Activated naive CD8-positive, alpha-beta T cell treated with anti-CD3 and anti-CD28 coated beads, Interleukin-2, amount 50 U/mL, for 16 hours (primary cell): Measurements from ENCODE around the gene NDUFA5.
"Not testable (repeated sequence)": the region's sequence is repeated elsewhere in the genome, so short reads cannot be mapped to it uniquely, and the experiment has no call there.

Experiments used
- DNase-seq: peaks from one replicate; pipeline ENCODE4 v3.0.0-alpha.2; 2020; ENCODE audit warnings: low read depth, low spot score

The NDUFA5 gene

GRCh38 chr7:123557016-123557397 is 611 bp downstream of the NDUFA5 start:
- no peak for DNase-seq

GRCh38 chr7:123555484-123555883 is 2.1 kb downstream of the NDUFA5 start:
- DNase-seq, result no peak

- DNase-seq, result no peak
These were observed 4.5 kb downstream of the NDUFA5 start for GRCh38 chr7:123553159-123553558.

- DNase-seq, result no peak
These were observed 5.0 kb downstream of the NDUFA5 start for GRCh38 chr7:123552641-123553040.

- DNase-seq, result not testable (repeated sequence)
These were observed 5.5 kb downstream of the NDUFA5 start for GRCh38 chr7:123552134-123552533.

DNA sequence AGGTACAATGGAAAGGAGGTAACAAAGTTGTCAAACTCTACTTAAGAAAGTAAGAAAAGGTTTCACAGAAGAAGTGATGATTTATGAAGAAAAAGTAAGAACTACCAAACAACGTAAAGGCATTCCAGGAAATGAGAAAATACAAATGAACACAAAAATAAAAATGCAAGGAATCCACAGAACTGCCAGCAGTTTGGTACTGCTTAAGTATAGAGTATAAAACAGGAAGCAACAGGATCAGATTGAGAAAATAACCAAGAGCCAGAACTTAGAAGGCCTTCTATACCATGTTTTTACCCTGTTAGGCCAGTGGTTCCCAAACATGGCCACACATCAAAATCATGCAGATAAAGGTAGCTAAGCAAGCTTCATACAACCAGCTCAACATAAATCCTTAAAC is 9.2 kb downstream of the NDUFA5 start:
- DNase-seq, result no peak

GRCh38 chr7:123539871-123540270 is 17.7 kb downstream of the NDUFA5 start:
- no peak for DNase-seq

- no peak for DNase-seq
These were observed 18.7 kb downstream of the NDUFA5 start for GRCh38 chr7:123538897-123539296.

DNA sequence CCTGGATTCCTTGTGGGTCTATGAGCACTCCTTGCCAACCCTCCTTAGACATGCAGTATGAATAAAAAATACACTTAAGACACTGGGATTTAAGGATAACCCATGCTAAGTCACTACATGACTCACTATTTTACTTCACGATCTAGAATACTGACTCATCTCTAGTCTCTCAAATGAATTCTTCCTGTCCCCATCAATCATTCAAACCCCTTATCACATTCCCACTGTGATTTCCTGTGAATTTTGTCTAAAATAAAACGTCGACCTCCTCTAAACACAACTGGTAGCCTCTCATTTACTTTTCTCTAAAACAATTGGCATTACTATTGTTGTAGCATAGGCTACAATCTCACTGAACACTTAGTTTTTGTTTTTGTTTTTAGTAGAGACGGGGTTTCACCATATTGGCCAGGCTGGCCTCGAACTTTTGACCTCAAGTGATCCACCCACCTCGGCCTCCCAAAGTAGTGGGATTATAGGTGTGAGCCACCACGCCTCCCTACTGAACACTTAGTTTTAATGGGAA is 19.4 kb downstream of the NDUFA5 start:
- no peak for DNase-seq

GRCh38 chr7:123537026-123537642 is 20.5 kb downstream of the NDUFA5 start:
- no peak for DNase-seq

DNA sequence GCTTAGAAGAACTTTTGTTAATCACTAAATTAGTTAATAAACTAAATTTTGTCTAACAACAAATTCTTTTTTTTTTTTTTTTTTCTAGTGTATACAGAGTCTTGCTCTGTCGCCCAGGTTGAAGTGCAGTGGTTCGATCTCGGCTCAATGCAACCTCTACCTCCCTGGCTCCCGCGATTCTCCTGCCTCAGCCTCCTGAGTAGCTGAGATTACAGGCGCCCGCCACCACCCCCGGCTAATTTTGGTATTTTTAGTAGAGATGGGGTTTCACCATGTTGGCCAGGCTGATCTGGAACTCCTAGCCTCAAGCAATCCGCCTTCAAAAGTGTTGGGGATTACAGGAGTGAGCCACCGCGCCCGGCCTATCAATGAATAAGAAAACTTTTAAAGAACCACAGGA is 22.1 kb downstream of the NDUFA5 start:
- no peak for DNase-seq

DNA sequence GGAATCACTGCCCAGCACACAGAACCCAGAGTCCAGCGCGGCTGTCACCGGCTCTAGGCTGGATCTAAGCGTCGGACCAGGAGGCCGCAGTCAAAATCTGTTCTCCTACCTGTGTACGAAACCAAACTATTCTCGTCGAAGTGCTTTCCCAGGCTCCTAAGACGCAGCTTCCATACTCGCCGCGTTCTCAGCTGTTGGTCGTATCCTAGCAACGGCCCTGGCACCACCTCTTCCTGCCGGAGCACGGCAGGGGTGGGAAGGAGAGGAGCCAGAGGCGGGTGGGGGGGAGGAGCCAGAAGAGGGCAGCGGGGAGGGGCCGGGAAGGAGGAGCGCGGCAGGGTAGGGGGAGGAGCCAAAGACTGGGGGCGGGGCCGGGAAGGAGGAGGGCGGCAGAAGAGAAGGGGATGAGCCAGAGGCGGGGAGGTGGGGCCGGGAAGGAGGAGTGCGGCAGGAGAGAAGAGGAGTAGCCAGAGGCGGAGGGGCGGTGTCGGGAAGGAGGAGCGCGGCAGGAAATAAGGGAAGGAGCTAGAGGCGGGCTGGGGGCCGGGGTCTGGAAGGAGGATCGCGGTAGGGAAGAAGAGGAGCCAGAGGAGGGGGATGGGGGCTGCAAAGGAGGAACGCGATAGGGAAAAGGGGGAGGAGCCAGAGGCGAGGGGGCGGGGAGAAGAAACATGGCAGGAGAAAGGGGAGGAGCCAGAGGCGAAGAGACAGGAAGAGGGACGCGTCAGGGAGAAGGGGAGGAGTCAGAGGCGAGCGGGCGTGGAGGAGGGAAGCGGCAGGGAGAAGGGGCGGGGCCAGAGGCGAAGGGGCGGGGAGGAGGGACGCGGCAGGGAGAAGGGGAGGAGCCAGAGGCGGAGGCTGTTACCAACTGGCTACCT is 23.0 kb downstream of the NDUFA5 start, which contains the start of gene IQUB:
Gene IQUB (minus strand): TSS at position 213 of the 878 bp plus-strand sequence. CDS start 22,255 bp downstream, outside the sequence.
- DNase-seq, result peak; percentile 95

GRCh38 chr7:123533929-123534382 is 23.7 kb downstream of the NDUFA5 start:
- DNase-seq, result no peak

GRCh38 chr7:123533553-123533917 is 24.1 kb downstream of the NDUFA5 start:
- no peak for DNase-seq

- not testable (repeated sequence) for DNase-seq
These were observed 24.6 kb downstream of the NDUFA5 start for GRCh38 chr7:123532788-123533552.

- not testable (repeated sequence) for DNase-seq
These were observed 25.3 kb downstream of the NDUFA5 start for GRCh38 chr7:123532343-123532742.

GRCh38 chr7:123530035-123530591 is 27.5 kb downstream of the NDUFA5 start:
- DNase-seq, result not testable (repeated sequence)

GRCh38 chr7:123528265-123528664 is 29.4 kb downstream of the NDUFA5 start:
- no peak for DNase-seq

- not testable (repeated sequence) for DNase-seq
These were observed 29.8 kb downstream of the NDUFA5 start for GRCh38 chr7:123527712-123528225.

DNA sequence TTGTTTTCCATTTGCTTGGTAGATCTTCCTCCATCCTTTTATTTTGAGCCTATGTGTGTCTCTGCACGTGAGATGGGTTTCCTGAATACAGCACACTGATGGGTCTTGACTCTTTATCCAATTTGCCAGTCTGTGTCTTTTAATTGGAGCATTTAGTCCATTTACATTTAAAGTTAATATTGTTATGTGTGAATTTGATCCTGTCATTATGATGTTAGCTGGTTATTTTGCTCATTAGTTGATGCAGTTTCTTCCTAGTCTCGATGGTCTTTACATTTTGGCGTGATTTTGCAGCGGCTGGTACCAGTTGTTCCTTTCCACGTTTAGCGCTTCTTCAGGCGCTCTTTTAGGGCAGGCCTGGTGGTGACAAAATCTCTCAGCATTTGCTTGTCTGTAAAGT is 31.1 kb downstream of the NDUFA5 start:
- not testable (repeated sequence) for DNase-seq

- DNase-seq, result no peak
These were observed 35.6 kb downstream of the NDUFA5 start for GRCh38 chr7:123522066-123522465.
